Activated naive CD4-positive, alpha-beta T cell treated with anti-CD3 and anti-CD28 coated beads for 36 hours (primary cell): ENCODE data around the gene KLF16. TPM values are rescaled to one million over a fixed set of nuclear protein-coding genes. Genes with fewer than 3 reads are reported as not detected.

Experiments used
- CTCF ChIA-PET: fragments of 350-600 bp; sonication (Branson Sonifier 250); formaldehyde crosslinking; loops from one replicate; lab custom pipeline; 2021; ENCODE audit warnings: antibody characterized with exemption; lab: Charles Lee
- DNase-seq: peaks from one replicate; pipeline ENCODE4 v3.0.0-alpha.2; 2020
- H3K27ac Mint-ChIP-seq: one replicate; pipeline ENCODE4 v1.8.0; 2021; ENCODE audit warnings: mild to moderate bottlenecking, mixed read lengths
- H3K27me3 Mint-ChIP-seq: one replicate; pipeline ENCODE4 v1.8.0; 2021; ENCODE audit warnings: low read depth, mixed read lengths
- H3K36me3 Mint-ChIP-seq: one replicate; pipeline ENCODE4 v1.8.0; 2021; ENCODE audit warnings: low read depth, mixed read lengths
- H3K4me1 Mint-ChIP-seq: one replicate; pipeline ENCODE4 v1.8.0; 2021; ENCODE audit warnings: low read depth, mixed read lengths
- H3K4me3 Mint-ChIP-seq: one replicate; pipeline ENCODE4 v1.8.0; 2021; ENCODE audit warnings: mild to moderate bottlenecking, moderate library complexity, mixed read lengths
- H3K9me3 Mint-ChIP-seq: one replicate; pipeline ENCODE4 v1.8.0; 2021; ENCODE audit warnings: mixed read lengths
- intact Hi-C: fragments of 100-400 bp; cut with micrococcal nuclease; formaldehyde crosslinking; loops from one replicate; pipeline ENCODE4 v1.15.1; 2023
- total RNA-seq, 2 experiments: library from RNA; stranded (reverse); gene quantifications; one replicate each; pipeline ENCODE4 v1.2.3, GENCODE V29; 2021

Gene KLF16
- total RNA-seq, 2 experiments from 2014 or later: 13.5 to 15.0 TPM

DNA sequence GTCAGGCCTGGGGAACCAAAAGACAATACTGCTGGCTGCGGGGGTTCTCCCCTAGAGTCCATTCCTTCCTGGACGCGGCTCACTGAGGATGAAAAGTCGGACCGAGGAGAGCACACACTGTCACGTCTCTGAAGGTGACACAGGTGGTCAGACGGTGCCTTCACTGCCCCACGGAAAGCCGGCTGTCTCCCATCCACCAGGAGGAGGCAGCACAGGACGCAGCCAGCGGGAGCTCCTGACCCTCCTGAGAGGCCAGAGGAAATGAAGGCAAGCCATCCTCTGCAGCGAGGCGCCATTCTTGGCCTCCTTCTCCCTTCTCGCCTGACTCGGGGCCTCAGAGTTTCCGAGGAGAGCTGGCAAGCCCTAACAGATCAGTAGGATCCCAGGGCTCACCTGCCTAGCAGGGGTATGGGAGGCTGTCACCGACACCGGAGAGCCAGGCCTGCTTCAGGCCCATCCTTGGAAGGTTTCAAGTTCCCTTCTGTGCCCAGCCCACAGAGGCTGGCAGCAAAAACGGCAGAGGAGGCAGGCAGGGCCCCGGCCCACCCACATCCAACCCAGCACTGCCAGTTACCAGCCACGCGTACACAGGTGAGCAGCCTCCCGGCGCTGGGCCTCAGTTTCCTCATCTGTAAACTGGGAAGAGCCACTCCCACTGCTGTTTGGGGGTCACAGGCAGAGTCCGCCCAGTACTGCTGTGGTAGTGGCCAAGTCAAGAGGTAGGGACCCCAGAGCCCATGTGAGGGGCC, 19.6 kb downstream of the KLF16 start:
- Mint-ChIP-seq H3K36me3 (peaks cover 5% of the 10 kb centered on the region), H3K27ac (peak overlapping the region; percentile 13), H3K4me1 (peaks cover 55% of the 10 kb centered on the region), H3K27me3 (no peaks in the 10 kb centered on the region), H3K9me3 (no peaks in the 10 kb centered on the region), H3K4me3 (no peak overlapping the region)
- no peak for DNase-seq
- CTCF ChIA-PET: interaction anchor here (1.2 kb wide), 1 partner anchor 18 kb away, joined by 3 read pairs; no protein-coding TSS in a partner anchor
- intact Hi-C loops: no loop called here

GRCh38 chr19:1843116-1843515, 20.3 kb downstream of the KLF16 start:
- DNase-seq: no peak
- Mint-ChIP-seq H3K27me3 (no peaks in the 10 kb centered on the region), H3K4me3 (no peak overlapping the region), H3K36me3 (peaks cover 5% of the 10 kb centered on the region), H3K9me3 (no peaks in the 10 kb centered on the region), H3K4me1 (peaks cover 55% of the 10 kb centered on the region), H3K27ac (no peak overlapping the region)
- intact Hi-C loops: no loop called here
- CTCF ChIA-PET: interaction anchor here (1.2 kb wide), 1 partner anchor 17 kb away, joined by 3 read pairs; no protein-coding TSS in a partner anchor

DNA sequence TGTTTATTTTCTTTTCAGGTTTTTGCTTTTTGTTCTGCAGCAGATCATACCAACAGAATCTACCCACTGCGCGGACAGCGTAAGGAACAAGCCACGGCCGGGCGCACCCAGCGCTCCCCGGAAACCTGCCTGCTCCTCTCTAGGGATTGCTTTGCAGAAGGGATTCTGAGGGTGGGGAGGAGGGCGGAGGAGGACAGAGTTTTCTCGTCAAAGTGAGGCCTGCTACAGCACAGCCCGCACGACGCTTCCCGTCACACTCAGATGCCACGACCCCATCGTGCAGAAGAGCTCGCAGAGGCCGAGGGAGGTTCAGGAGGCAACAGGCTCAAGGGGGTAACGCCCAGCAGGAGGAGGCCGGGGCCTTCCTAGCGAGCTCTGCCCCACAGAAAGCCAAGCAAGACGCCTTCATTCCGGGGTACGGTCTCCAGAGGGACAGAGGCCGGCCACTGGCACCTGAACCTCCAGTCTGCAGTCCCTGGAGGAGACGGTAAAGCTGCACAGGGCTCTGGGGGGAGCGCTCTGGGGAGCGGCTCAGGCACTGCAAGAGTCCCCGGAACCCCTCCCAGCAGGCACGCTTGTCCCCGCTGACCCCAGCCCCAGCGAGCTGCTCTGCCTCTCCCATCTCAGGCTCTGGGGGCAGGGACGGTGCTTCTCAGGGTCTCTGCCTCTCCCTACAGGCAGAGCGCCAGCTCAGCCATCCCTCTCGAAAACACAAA, 22.0 kb downstream of the KLF16 start:
- no peak overlapping the region for H3K4me3 Mint-ChIP-seq
- no peak for DNase-seq
- CTCF ChIA-PET: interaction anchor here (1.0 to 1.7 kb wide), 2 partner anchors 8 to 15 kb away, joined by 4 to 6 read pairs; no protein-coding TSS in a partner anchor
- H3K36me3 Mint-ChIP-seq: peaks cover 2% of the 10 kb centered on the region
- intact Hi-C loops: no loop called here
- no peak overlapping the region for H3K27ac Mint-ChIP-seq
- peaks cover 48% of the 10 kb centered on the region for H3K4me1 Mint-ChIP-seq
- H3K9me3 Mint-ChIP-seq: no peaks in the 10 kb centered on the region
- H3K27me3 Mint-ChIP-seq: no peaks in the 10 kb centered on the region

DNA sequence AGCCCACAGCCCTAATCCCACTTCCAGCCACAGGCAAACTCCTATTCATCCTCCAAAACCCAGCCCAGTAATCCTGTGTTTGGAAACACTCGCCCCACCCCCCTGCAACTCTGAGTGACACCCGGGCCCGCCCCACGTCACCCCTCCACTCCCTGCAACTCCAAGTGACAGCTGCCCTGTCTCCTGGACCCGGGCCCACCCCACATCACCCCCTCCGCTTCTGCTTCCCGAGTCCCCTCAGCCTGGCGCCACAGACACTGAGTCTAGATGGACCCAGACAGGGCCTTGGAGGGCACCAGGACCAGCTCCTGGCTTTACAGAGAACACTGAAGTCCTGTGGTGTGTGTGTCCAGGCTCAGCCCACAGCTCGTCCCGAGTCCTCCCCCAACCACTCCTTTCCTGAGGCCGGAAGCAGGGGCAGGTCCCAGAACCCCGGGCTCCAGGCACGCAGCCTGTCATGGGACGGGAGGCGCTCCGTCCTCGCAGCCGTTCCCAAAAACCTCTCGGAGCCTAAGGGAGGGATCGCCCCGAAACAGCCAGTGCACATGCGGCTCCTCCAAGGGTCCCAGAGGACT, 22.8 kb downstream of the KLF16 start:
- Mint-ChIP-seq H3K4me3 (no peak overlapping the region), H3K36me3 (no peaks in the 10 kb centered on the region), H3K27ac (no peak overlapping the region), H3K27me3 (no peaks in the 10 kb centered on the region), H3K9me3 (no peaks in the 10 kb centered on the region), H3K4me1 (peaks cover 45% of the 10 kb centered on the region)
- intact Hi-C loops: no loop called here
- CTCF ChIA-PET: no interaction called here
- no peak for DNase-seq

- Mint-ChIP-seq H3K4me1 (peaks cover 43% of the 10 kb centered on the region), H3K27ac (no peak overlapping the region), H3K4me3 (no peak overlapping the region), H3K27me3 (no peaks in the 10 kb centered on the region), H3K9me3 (no peaks in the 10 kb centered on the region), H3K36me3 (no peaks in the 10 kb centered on the region)
- DNase-seq: no peak
- intact Hi-C loops: no loop called here
- CTCF ChIA-PET: interaction anchor here (3.4 kb wide), 1 partner anchor 12 kb away, joined by 42 read pairs; no protein-coding TSS in a partner anchor
These were observed 23.5 kb downstream of the KLF16 start for GRCh38 chr19:1839658-1840540.

GRCh38 chr19:1837625-1838105, 25.7 kb downstream of the KLF16 start:
- no peaks in the 10 kb centered on the region for H3K9me3 Mint-ChIP-seq
- H3K36me3 Mint-ChIP-seq: no peaks in the 10 kb centered on the region
- H3K27me3 Mint-ChIP-seq: no peaks in the 10 kb centered on the region
- H3K4me3 Mint-ChIP-seq: no peak overlapping the region
- H3K4me1 Mint-ChIP-seq: peaks cover 35% of the 10 kb centered on the region
- H3K27ac Mint-ChIP-seq: no peak overlapping the region
- intact Hi-C loops: no loop called here
- DNase-seq: peak; percentile 71
- CTCF ChIA-PET: interaction anchor here (0.7 to 3.4 kb wide), 15 partner anchors 9 to 245 kb away, joined by 3 to 42 read pairs (median 5); partner anchors contain the start of genes MBD3 and REXO1

GRCh38 chr19:1837222-1837565, 26.2 kb downstream of the KLF16 start:
- DNase-seq: no peak
- H3K27ac Mint-ChIP-seq: no peak overlapping the region
- no peaks in the 10 kb centered on the region for H3K27me3 Mint-ChIP-seq
- intact Hi-C loops: no loop called here
- H3K36me3 Mint-ChIP-seq: no peaks in the 10 kb centered on the region
- CTCF ChIA-PET: interaction anchor here (1.4 to 3.4 kb wide), 9 partner anchors 10 to 244 kb away, joined by 3 to 42 read pairs (median 8); partner anchors contain the start of genes MBD3 and REXO1
- peaks cover 33% of the 10 kb centered on the region for H3K4me1 Mint-ChIP-seq
- no peak overlapping the region for H3K4me3 Mint-ChIP-seq
- no peaks in the 10 kb centered on the region for H3K9me3 Mint-ChIP-seq

DNA sequence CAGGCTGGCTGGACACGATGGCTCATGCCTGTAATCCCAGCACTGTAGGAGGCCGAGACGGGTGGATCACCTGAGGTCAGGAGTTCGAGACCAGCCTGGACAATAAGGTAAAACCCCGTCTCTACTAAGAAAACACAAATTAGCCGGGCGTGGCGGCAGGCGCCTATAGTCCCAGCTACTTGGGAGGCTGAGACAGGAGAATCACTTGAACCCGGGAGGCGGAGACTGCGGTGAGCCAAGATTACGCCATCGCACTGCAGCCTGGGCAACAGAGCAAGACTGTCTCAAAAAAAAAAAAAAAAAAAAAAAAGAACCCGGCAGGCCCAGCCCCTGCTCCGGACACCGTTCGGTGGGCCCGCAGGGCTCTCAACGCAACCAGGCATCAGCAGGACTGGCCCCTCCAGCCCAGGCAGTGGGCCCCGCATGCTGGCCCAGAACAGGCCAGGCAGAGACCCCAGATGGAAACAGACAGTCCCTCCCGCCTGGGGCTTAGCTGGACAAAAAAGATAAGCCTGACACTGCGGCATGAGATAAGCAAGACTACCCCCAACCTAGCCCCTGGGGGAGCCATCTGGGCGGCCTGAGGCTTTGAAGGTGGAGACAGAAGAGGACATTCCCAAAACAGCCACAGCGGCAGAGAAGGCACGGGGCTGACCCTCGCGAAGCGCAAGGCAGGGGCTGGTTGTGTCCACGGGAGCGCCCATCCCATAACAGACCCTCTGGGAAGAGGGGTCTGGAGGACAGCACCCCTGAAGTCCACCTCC, 26.7 kb downstream of the KLF16 start:
- CTCF ChIA-PET: interaction anchor here (1.4 to 3.4 kb wide), 9 partner anchors 9 to 244 kb away, joined by 3 to 42 read pairs (median 8); partner anchors contain the start of genes MBD3 and REXO1
- no peaks in the 10 kb centered on the region for H3K27me3 Mint-ChIP-seq
- DNase-seq: no peak
- no peaks in the 10 kb centered on the region for H3K36me3 Mint-ChIP-seq
- no peak overlapping the region for H3K27ac Mint-ChIP-seq
- peaks cover 28% of the 10 kb centered on the region for H3K4me1 Mint-ChIP-seq
- intact Hi-C loops: no loop called here
- no peak overlapping the region for H3K4me3 Mint-ChIP-seq
- H3K9me3 Mint-ChIP-seq: no peaks in the 10 kb centered on the region

DNA sequence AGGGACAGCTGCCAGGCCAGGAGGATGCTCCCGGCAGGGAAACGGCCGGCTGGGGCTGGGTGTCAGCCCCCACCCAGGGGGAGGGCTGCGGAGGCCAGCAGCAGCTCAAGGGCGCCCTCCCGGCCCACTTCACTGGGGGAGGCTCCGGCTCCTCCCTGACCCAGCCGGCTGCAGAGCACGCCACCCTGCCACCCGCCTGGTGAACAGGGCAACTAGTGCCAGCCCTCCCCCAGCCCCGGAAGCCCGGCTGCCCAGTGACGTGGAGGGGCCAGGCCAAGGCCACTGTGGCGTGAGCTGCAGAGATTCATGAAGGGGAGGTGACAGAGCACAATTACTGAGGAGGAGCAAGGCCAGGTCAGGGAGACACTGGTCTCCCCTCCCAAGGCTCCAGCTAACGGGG, 29.8 kb downstream of the KLF16 start:
- Mint-ChIP-seq H3K36me3 (no peaks in the 10 kb centered on the region), H3K27me3 (no peaks in the 10 kb centered on the region), H3K27ac (peak overlapping the region; percentile 24), H3K4me1 (peaks cover 13% of the 10 kb centered on the region), H3K9me3 (no peaks in the 10 kb centered on the region), H3K4me3 (no peak overlapping the region)
- DNase-seq: no peak
- CTCF ChIA-PET: interaction anchor here (1.2 kb wide), 1 partner anchor 8 kb away, joined by 4 read pairs; no protein-coding TSS in a partner anchor
- intact Hi-C loops: no loop called here

DNA sequence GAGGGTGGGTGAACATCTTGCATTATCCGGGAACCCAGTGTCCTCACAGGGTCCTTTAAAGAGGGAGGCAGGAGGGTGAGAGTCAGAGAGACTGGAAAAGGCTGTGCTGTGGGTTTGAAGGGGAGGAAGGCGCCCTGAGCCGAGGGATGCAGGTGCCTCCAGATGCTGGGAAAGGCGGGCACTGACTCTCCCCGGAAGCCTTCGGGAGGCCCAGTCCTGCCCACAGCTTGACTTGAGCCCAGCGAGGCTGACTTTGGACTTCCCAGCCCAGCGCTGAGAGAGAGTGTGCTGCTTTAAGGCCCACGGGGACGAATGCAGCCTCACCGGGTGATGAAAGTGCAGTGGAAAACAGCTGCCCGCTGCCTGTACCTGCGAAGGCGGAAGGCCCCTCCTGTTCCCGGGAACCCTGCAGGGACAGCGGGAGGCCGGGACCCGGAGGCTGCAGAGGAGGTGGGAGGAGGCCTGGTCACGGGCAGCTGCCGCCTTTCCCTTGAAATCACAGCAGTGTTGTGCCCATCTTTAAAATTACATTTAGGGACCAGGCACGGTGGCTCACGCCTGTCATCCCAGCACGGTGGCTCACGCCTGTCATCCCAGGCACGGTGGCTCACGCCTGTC, 31.2 kb downstream of the KLF16 start:
- no peaks in the 10 kb centered on the region for H3K36me3 Mint-ChIP-seq
- CTCF ChIA-PET: no interaction called here

GRCh38 chr19:1830978-1831377, 32.4 kb downstream of the KLF16 start:
- DNase-seq: no peak
- CTCF ChIA-PET: no interaction called here
- intact Hi-C loops: no loop called here
- no peaks in the 10 kb centered on the region for H3K27me3 Mint-ChIP-seq
- H3K9me3 Mint-ChIP-seq: no peaks in the 10 kb centered on the region
- H3K4me3 Mint-ChIP-seq: no peak overlapping the region
- H3K4me1 Mint-ChIP-seq: peaks cover 7% of the 10 kb centered on the region
- H3K27ac Mint-ChIP-seq: no peak overlapping the region
- H3K36me3 Mint-ChIP-seq: peaks cover 2% of the 10 kb centered on the region

More for the DNA sequence above, 31.2 kb downstream of the KLF16 start:
- no peak overlapping the region for H3K4me3 Mint-ChIP-seq
- no peak for DNase-seq
- intact Hi-C loops: no loop called here
- no peak overlapping the region for H3K27ac Mint-ChIP-seq
- H3K27me3 Mint-ChIP-seq: no peaks in the 10 kb centered on the region
- H3K9me3 Mint-ChIP-seq: no peaks in the 10 kb centered on the region
- H3K4me1 Mint-ChIP-seq: peaks cover 11% of the 10 kb centered on the region
